GM13976 (cell line): ENCODE measurements around the gene TGFB1.

Experiments
- DNase-seq: peaks from one replicate; pipeline ENCODE4 v3.0.0; 2012; ENCODE audit warnings: low spot score
- in situ Hi-C: fragments of 300-500 bp; cut with MboI; formaldehyde crosslinking; loops from one replicate; pipeline ENCODE4 v1.12.0; 2022; ENCODE audit warnings: low sequenced_read_pairs, mixed read lengths, inconsistent platforms; ENCODE audit not compliant: unreplicated experiment
- TF ChIP-seq, protein P1 (sequence below): IDR thresholded peaks from 2 replicates; pipeline ENCODE4 v1.5.1; 2012; ENCODE audit warnings: borderline replicate concordance, mild to moderate bottlenecking; ENCODE audit not compliant: insufficient read depth; ENCODE audit errors: extremely low read depth, missing control alignments, control extremely low read depth

The TGFB1 gene

DNA sequence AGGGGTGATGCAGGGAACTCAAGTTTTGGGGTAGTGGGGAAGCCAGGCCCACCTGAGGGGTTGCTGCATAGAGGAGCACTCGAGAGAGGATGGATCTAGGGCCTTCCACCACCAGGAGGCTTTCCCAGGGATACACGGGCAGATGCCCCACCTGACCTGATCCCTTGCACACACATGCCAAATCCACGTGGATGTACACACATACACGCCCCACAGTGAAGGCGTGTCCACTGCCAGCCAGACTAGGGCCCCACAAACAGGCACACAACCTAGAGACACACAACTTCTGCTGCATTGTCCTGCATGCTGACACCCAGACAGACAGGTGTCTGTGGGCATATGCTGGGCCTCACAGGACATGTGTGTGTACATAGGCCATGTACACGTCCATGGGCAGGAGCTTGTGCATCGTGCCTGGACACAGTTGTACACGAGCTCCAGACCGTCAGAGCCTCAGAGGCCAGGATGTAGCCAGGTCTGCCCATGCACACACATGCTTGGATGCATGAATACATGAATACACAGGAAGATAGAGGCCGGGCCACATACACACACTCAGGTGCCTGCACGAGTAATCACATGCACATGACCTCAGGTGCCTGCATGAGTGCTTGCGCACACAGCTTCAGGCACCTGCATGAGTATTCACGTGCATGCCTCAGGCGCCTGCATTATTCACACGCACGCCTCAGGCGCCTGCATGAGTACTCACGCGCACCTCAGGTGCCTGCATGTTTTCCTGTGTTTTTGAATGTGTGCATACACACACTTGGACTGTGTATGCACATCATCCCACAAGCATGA, 34.8 kb downstream of the TGFB1 start:
- DNase-seq, result no peak
- in situ Hi-C loops, result no loop called here
- TF ChIP-seq, protein P1, sequence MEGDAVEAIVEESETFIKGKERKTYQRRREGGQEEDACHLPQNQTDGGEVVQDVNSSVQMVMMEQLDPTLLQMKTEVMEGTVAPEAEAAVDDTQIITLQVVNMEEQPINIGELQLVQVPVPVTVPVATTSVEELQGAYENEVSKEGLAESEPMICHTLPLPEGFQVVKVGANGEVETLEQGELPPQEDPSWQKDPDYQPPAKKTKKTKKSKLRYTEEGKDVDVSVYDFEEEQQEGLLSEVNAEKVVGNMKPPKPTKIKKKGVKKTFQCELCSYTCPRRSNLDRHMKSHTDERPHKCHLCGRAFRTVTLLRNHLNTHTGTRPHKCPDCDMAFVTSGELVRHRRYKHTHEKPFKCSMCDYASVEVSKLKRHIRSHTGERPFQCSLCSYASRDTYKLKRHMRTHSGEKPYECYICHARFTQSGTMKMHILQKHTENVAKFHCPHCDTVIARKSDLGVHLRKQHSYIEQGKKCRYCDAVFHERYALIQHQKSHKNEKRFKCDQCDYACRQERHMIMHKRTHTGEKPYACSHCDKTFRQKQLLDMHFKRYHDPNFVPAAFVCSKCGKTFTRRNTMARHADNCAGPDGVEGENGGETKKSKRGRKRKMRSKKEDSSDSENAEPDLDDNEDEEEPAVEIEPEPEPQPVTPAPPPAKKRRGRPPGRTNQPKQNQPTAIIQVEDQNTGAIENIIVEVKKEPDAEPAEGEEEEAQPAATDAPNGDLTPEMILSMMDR, result no peak

DNA sequence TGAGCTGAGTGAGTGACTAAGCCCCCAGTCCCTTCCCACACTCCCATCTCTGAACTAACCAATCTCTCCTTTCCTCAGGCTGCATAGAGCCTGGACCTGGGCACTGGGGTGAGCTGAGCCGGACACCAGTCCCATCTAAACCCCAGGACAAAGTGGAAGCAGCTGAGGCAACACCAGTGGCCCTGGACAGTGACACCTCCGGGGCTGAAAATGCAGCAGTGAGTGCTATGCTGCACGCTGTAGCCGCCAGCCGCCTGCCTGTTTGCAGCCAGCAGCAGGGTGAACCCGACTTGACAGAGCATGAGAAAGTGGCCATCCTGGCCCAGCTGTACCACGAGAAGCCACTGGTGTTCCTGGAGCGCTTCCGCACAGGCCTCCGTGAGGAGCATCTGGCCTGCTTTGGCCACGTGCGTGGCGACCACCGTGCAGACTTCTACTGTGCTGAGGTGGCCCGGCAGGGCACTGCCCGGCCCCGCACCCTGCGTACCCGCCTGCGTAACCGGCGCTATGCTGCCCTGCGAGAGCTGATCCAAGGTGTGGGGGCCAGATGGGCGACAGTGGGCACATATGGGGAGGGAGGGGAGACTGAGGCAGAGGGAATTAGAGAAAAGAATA, 37.3 kb downstream of the TGFB1 start:
- DNase-seq, result no peak
- in situ Hi-C loops, result no loop called here
- TF ChIP-seq, protein P1, result no peak

DNA sequence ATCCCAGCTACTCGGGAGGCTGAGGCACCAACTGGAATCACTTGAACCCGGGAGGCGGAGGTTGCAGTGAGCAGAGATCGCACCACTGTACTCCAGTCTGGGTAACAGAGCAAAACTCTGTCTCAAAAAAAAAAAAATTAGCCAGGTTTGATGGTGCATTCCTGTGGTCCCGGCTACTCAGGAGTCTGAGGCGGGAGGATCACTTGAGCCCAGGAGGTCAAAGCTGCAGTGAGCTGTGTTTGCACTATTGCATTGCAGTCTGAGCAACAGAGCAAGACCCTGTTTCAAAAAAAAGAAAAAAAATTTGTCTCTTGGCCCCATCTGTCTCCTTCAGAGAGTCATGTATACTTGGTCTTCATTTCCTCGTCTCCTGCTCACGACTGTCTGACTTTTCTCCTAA, 42.1 kb downstream of the TGFB1 start:
- TF ChIP-seq, protein P1, result no peak
- in situ Hi-C loops, result no loop called here
- no peak for DNase-seq

DNA sequence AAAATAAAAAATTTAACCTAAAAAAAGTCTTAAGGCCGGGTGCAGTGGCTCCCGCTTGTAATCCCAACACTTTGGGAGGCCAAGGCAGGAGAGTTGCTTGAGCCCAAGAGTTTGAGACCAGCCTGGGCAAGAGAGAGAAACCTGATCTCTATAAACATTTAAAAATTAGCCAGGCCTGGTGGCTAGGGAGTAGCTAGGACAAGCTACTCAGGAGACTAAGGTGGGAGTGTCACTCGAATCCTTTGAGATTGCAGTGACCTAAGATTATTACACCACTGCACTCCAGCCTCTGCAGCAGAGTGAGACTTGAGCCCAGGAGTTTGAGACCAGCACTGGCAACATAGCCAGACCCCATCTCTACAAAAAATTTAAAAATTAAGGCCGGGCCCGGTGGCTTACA, 42.6 kb downstream of the TGFB1 start:
- DNase-seq, result no peak
- in situ Hi-C loops, result no loop called here
- TF ChIP-seq, protein P1, result no peak

DNA sequence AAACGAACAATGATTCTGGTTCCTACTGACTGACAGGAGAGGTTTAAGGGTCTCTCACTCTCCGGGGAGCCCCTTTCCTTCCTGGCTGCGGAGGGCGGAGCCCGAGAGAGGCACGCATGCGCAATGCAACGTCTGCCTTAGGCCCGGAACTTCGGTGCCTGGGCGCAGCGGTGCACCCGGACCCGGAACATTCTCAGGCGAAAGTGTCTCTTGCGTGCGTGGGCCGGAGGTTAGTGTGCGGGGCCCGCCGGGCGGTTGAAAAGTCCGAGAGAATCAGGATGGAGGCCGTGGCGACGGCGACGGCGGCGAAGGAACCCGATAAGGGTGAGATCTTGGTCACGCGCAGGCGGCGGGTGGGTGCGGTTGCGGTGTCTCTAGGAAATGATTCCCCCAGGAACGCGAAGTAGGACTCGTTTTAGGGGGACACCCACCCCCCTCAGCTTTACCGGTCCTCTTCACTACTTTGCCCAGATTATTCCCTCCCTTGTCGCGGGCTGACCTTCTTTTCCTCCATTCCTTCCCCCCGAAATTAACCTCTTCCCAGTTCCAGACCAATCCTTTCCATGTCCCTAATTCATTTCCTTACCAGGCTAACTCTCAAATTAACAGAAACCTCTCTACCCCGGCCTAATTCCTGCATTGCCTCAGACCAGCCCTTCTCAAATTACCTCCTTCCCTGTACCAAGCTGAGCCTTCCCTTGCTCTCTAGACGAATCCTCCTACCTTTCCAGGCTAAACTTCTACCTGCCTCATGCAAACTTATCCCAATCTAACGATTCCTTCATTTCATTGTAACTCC, 43.5 kb downstream of the TGFB1 start, which contains the start of gene CCDC97:
CCDC97 (plus strand) TSS at position 140 of the 799 bp plus-strand sequence; CDS start at position 279, 139 bp downstream.
- DNase-seq, result peak; percentile 94
- TF ChIP-seq, protein P1, result no peak
- in situ Hi-C loops, result no loop called here

DNA sequence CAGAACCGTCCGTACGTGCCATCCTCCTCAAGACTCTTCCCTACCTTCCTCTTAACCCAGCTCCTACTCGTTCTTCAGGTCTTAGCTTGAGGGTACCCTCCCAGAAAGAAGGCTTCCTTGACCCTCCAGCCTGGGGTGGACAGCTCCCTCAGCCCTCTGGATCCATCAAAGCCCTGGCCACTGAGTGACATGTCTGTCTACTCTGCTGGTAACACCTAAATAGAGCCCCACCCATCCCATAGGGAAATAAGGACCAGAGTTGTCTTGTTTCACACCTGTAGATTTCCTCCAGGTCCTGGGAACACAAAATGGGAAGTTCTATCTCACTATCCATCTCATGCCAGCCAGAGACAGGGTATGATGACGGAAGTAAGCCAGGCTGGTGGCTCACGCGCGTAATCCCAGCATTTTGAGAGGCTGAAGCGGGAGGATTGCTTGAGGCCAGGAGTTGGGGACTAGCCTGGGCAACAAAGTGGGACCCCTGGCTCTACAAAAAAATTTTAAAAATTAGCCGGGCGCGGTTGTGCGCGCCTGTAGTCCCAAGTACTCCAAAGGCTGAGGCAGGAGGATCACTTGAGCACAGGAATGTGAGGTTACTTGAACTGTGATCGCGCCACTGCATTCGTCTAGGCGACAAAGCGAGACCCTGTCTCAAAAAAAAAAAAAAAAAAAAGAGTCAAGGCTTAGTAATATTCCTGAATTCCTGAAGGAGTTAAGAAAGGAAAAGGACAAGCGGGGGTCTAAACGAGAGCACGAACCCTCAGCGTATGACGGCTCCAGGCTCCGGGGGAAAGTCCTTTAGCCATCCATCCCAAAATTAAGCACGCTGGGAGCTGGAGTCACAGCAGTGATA, 44.3 kb downstream of the TGFB1 start:
- TF ChIP-seq, protein P1, result no peak
- in situ Hi-C loops, result no loop called here
- DNase-seq, result no peak
